Astrocyte of the cerebellum (primary cell): ENCODE data around the gene KLRC2.

Experiments used
- DNase-seq: peaks from one replicate; pipeline ENCODE4 v3.0.0-alpha.2; 2011; ENCODE audit warnings: low read depth
- H3K4me3 ChIP-seq: 2 replicates; pipeline ENCODE4 v1.5.1; 2011; ENCODE audit warnings: mild to moderate bottlenecking, low read depth, low read length, moderate library complexity
- in situ Hi-C: cut with HindIII; loops from 2 replicates; pipeline ENCODE4 v1.10.0; 2017; ENCODE audit warnings: low sequenced_read_pairs
- TF ChIP-seq, protein P1 (sequence below): IDR thresholded peaks from 2 replicates; pipeline ENCODE4 v1.5.1; 2012; ENCODE audit warnings: low read length, low read depth, moderate library complexity, mild to moderate bottlenecking; ENCODE audit errors: missing control alignments

KLRC2 gene

DNA sequence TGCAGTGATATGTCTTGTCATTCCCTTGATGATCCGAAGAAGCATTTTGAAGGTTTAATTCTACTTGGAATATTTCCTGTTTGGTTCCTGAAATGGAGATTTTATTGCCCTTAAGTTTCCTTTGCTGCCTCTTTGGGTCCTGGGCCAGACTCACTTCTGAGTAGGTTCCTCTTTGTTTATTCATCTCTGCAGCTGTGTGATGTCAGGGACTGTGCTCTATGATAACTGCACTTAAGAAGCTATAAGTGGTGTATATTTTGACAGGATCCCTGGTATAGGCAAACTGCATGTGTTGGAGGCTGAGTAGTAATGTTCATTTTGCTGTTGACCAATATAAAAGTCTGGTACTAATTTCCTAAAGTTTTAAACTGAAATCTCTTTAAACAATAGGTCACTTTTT is 26.4 kb downstream of the KLRC2 start, which contains the start of gene KLRC4:
Gene KLRC4 (minus strand): TSS at position 366 of the 400 bp plus-strand sequence. CDS start 182 bp downstream, at position 184.
- in situ Hi-C loops: no loop called here
- no peak for DNase-seq
- H3K4me3 ChIP-seq: no peak within 1 kb of the TSS
- TF ChIP-seq, protein P1, sequence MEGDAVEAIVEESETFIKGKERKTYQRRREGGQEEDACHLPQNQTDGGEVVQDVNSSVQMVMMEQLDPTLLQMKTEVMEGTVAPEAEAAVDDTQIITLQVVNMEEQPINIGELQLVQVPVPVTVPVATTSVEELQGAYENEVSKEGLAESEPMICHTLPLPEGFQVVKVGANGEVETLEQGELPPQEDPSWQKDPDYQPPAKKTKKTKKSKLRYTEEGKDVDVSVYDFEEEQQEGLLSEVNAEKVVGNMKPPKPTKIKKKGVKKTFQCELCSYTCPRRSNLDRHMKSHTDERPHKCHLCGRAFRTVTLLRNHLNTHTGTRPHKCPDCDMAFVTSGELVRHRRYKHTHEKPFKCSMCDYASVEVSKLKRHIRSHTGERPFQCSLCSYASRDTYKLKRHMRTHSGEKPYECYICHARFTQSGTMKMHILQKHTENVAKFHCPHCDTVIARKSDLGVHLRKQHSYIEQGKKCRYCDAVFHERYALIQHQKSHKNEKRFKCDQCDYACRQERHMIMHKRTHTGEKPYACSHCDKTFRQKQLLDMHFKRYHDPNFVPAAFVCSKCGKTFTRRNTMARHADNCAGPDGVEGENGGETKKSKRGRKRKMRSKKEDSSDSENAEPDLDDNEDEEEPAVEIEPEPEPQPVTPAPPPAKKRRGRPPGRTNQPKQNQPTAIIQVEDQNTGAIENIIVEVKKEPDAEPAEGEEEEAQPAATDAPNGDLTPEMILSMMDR: no peak

DNA sequence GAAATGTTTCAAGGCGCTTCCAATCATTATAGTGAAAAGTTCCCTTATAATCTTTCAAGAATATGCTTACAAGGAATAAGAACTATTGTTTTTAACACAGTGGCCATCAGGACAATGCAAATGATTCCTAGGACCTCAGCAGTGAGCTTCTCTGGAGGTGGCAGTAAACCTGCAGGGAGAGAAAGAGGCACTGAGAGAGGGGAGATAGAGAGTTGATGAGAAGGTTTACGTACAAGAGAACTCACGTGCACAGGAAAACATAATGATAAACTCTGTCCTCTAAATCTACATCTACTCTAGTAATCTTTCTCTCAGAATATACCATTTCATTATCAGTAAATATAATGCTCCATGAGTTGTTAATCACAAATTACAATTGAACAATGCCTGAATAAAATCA is 27.0 kb downstream of the KLRC2 start:
- no peak overlapping the region for H3K4me3 ChIP-seq
- DNase-seq: no peak
- TF ChIP-seq, protein P1: no peak
- in situ Hi-C loops: no loop called here

DNA sequence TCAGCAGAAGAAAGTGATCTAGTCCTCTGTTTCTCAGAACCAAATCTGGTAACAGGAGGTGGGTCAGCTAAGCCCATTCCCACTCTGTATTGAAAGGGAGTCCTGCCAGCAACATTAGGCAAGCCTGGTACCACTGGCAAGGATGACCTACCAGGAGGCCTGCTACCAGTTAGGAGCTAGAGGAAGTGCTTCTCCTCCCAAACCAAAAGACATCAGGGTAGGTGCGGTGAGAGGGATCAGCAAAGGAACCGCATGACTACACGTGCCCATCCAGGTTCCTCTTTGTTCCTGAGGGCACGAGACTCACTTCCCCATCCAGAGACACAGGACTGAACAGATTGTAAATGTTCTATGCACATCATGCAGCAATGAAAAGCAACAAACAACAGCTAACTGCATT is 29.1 kb downstream of the KLRC2 start:
- TF ChIP-seq, protein P1: no peak
- no peak for DNase-seq
- no peak overlapping the region for H3K4me3 ChIP-seq
- in situ Hi-C loops: no loop called here

DNA sequence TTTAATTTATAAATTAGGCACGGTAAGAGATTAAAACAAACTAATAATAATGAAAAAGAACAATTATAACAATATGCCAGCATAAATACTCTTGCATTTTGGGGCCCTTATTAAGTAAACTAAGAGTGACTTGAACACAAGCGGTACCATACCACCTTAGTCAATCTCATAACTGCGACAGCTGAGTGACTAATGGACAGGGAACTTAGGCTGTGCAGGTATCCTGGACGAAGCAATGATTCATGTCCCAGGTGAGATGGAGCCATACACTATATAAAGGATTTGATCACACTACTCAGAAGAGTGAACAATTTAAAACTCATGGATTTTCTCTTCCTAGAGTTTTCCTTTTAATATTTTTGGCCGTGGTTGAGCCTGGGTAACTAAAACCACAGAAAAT is 30.5 kb downstream of the KLRC2 start:
- in situ Hi-C loops: no loop called here
- TF ChIP-seq, protein P1: no peak
- no peak overlapping the region for H3K4me3 ChIP-seq
- DNase-seq: no peak

DNA sequence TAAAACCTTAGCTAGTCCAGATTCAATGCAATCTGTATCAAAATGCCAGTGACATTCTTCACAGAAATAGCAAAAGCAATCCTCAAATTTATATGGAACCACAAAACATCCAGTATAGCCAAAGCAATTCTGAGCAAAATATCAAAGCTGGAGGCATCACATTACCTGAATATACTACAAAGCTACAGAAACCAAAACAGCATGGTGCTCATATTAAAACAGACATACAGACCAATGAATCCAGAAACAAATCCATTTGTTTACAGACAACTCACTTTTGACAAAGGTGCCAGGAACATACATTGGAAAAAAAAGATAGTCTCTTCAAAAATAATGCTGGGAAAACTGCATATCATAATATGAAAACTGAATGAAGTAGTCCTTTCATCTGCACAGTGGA is 31.0 kb downstream of the KLRC2 start:
- no peak overlapping the region for H3K4me3 ChIP-seq
- DNase-seq: no peak
- in situ Hi-C loops: no loop called here
- TF ChIP-seq, protein P1: no peak

DNA sequence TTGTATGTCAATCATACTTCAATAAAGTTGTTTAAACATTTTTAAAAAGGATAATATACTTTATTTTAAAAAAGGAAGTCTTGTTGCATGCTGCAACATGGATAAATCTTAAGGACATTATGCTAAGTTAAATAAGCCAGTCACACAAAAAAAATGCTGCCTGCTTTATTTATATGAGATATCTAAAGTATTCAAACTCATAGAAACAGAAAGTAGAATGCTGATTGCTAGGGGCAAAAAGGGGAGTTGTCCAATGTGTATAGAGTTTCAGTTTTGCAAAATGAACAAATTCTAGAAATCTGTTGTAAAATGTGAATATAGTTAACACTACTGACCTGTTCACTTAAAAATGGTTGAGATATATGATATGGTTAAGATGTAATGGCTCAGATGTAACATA is 35.0 kb downstream of the KLRC2 start:
- DNase-seq: no peak
- TF ChIP-seq, protein P1: no peak
- in situ Hi-C loops: no loop called here
- no peak overlapping the region for H3K4me3 ChIP-seq

DNA sequence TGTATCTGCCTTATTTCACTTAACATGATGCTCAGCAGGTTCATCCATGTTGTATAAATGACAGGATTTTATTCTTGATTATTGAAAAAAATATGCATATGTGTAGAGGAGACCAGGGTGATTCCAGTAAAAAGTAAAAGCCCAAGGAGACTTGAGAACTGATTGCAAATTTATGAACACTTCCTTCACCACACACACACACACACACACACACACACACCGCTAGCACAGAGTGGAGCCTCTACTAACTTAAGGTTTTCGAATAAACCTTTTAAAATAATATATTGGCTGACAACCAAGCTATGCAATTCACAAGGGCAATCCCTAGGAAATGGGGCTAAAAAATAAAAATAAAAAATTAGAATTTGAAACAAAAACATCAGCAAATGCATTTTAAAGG is 37.6 kb downstream of the KLRC2 start:
- TF ChIP-seq, protein P1: no peak
- in situ Hi-C loops: no loop called here
- H3K4me3 ChIP-seq: no peak overlapping the region
- no peak for DNase-seq
